SK-N-SH (cell line): ENCODE data around the gene NXPE3. TPM values are rescaled to one million over a fixed set of nuclear protein-coding genes. Genes with fewer than 3 reads are reported as not detected.

Source experiments
- CTCF ChIA-PET: fragments of 300-600, 350-600 bp; formaldehyde crosslinking; extraction: SDS; loops from one replicate; lab custom pipeline; 2021; lab: Yijun Ruan, JAX
- POLR2A ChIA-PET: fragments of 350-600 bp; sonication (Branson Sonifier 250); formaldehyde crosslinking; extraction: SDS; loops from one replicate; lab custom pipeline; 2020; ENCODE audit warnings: antibody characterized with exemption, inconsistent platforms; lab: Yijun Ruan, JAX
- DNase-seq: peaks from one replicate; pipeline ENCODE4 v3.0.0; 2012
- H2AFZ ChIP-seq: fragments of 200-600 bp; sonication (generic); 2 replicates; pipeline ENCODE4 v1.8.1; 2016; ENCODE audit warnings: antibody characterized with exemption, mild to moderate bottlenecking, low read depth
- H3F3A ChIP-seq: fragments of 200-600 bp; sonication (generic); replicated peaks from 2 replicates; pipeline ENCODE3; 2016; ENCODE audit warnings: antibody characterized with exemption, mild to moderate bottlenecking; ENCODE audit not compliant: insufficient read depth
- H3K27ac ChIP-seq, 2 experiments: fragments of 200-500 bp in 1 of 2; fragments of 200-600 bp in 1 of 2; sonication (Bioruptor generic) in 1 of 2; sonication (generic), shearing (Covaris generic) in 1 of 2; 2 replicates each; pipeline versions ENCODE4 v1.5.1 to v1.6.1; 2014 to 2016; ENCODE audit warnings: low read depth in 2 of 2, inconsistent platforms in 1 of 2, low read length in 1 of 2, mild to moderate bottlenecking in 1 of 2, mixed read lengths in 1 of 2
- H3K27me3 ChIP-seq: fragments of 200-600 bp; sonication (generic), shearing (Covaris generic); 2 replicates; pipeline ENCODE4 v1.6.1; 2016; ENCODE audit warnings: mixed run types; ENCODE audit not compliant: insufficient read depth
- H3K36me3 ChIP-seq, 2 experiments: fragments of 200-500 bp in 1 of 2; fragments of 200-600 bp in 1 of 2; sonication (Bioruptor generic) in 1 of 2; sonication (generic) in 1 of 2; replicated peaks in 1 of 2; 2 replicates each; pipeline versions ENCODE3 to v1.5.1; 2014 to 2016; ENCODE audit warnings: low read length in 1 of 2, mild to moderate bottlenecking in 1 of 2; ENCODE audit not compliant: insufficient read depth in 2 of 2, control insufficient read depth in 1 of 2
- H3K4me1 ChIP-seq, 2 experiments: fragments of 200-500 bp in 1 of 2; fragments of 200-600 bp in 1 of 2; sonication (Bioruptor generic) in 1 of 2; sonication (generic), shearing (Covaris generic) in 1 of 2; 2 replicates each; pipeline versions ENCODE4 v1.5.1 to v1.6.1; 2014 to 2016; ENCODE audit warnings: low read depth in 1 of 2, low read length in 1 of 2, mixed run types in 1 of 2; ENCODE audit not compliant: insufficient read depth in 2 of 2, control insufficient read depth in 1 of 2
- H3K4me2 ChIP-seq: fragments of 200-600 bp; sonication (generic), shearing (Covaris generic); 2 replicates; pipeline ENCODE4 v1.6.1; 2017; ENCODE audit warnings: mixed run types
- H3K4me3 ChIP-seq, 2 experiments: fragments of 200-500 bp in 1 of 2; fragments of 200-600 bp in 1 of 2; sonication (Bioruptor generic) in 1 of 2; sonication (generic), shearing (Covaris generic) in 1 of 2; 2 replicates each; pipeline versions ENCODE4 v1.5.1 to v1.8.1; 2014 to 2016; ENCODE audit warnings: low read depth in 2 of 2, inconsistent platforms in 1 of 2, low read length in 1 of 2, mild to moderate bottlenecking in 1 of 2, mixed read lengths in 1 of 2, moderate library complexity in 1 of 2
- H3K79me2 ChIP-seq: fragments of 200-600 bp; sonication (generic); 2 replicates; pipeline ENCODE4 v1.8.1; 2017; ENCODE audit warnings: mild to moderate bottlenecking; ENCODE audit not compliant: insufficient read depth
- H3K9ac ChIP-seq: fragments of 200-600 bp; sonication (generic); 2 replicates; pipeline ENCODE4 v1.6.1; 2017; ENCODE audit warnings: mixed run types
- H3K9me2 ChIP-seq: fragments of 200-600 bp; sonication (generic); 2 replicates; pipeline ENCODE4 v1.6.1; 2017; ENCODE audit warnings: mixed run types
- H3K9me3 ChIP-seq: fragments of 200-600 bp; sonication (generic); 2 replicates; pipeline ENCODE4 v1.6.1; 2017; ENCODE audit warnings: mixed run types, mild to moderate bottlenecking, moderate library complexity
- H4K20me1 ChIP-seq: fragments of 200-600 bp; sonication (generic); 2 replicates; pipeline ENCODE4 v1.6.1; 2017; ENCODE audit warnings: mild to moderate bottlenecking, mixed run types; ENCODE audit not compliant: insufficient read depth
- CHD2 ChIP-seq: fragments of 150-350 bp; IDR thresholded peaks from 2 replicates; pipeline ENCODE4 v1.6.1; 2018; ENCODE audit warnings: low read length; ENCODE audit not compliant: partially characterized antibody
- EP300 ChIP-seq, 2 experiments: IDR thresholded peaks; 2 replicates each; pipeline versions ENCODE4 v1.4.0 to v1.6.1; 2012; ENCODE audit warnings: borderline replicate concordance in 1 of 2, low read depth in 1 of 2, low read length in 1 of 2
- EZH2phosphoT487 ChIP-seq: fragments of 200-600 bp; sonication (generic); IDR thresholded peaks from 2 replicates; pipeline ENCODE4 v1.6.1; 2017; ENCODE audit warnings: low read depth, mixed run types, mild to moderate bottlenecking, antibody characterized with exemption, moderate library complexity, borderline replicate concordance
- FOXJ3 ChIP-seq: sonication (generic); formaldehyde crosslinking; IDR thresholded peaks from 2 replicates; pipeline ENCODE4 v1.5.1; 2020; ENCODE audit warnings: mild to moderate bottlenecking, missing genetic modification reagents
- IRF3 ChIP-seq: fragments of 150-350 bp; IDR thresholded peaks from 2 replicates; pipeline ENCODE4 v1.6.1; 2016; ENCODE audit warnings: mild to moderate bottlenecking, low read depth, low read length
- NRF1 ChIP-seq: IDR thresholded peaks from 2 replicates; pipeline ENCODE4 v1.6.1; 2012; ENCODE audit warnings: low read depth, mild to moderate bottlenecking, low read length
- PBX3 ChIP-seq: IDR thresholded peaks from 2 replicates; pipeline ENCODE4; 2012
- SIN3A ChIP-seq: IDR thresholded peaks from 2 replicates; pipeline ENCODE4 v1.6.1; 2012; ENCODE audit warnings: low read depth, mild to moderate bottlenecking, low read length, moderate library complexity, borderline replicate concordance
- SMC3 ChIP-seq: IDR thresholded peaks from 2 replicates; pipeline ENCODE4 v1.6.1; 2012; ENCODE audit warnings: low read depth, low read length, improper control_type of control experiment
- TCF12 ChIP-seq: IDR thresholded peaks from 2 replicates; pipeline ENCODE4 v1.4.0; 2012
- USF2 ChIP-seq: fragments of 150-350 bp; IDR thresholded peaks from 2 replicates; pipeline ENCODE4 v1.6.1; 2017; ENCODE audit warnings: antibody characterized with exemption, low read length, low read depth, borderline replicate concordance
- YY1 ChIP-seq: IDR thresholded peaks from 2 replicates; pipeline ENCODE4 v1.4.0; 2012; ENCODE audit warnings: low read depth, mild to moderate bottlenecking
- ZBTB33 ChIP-seq: IDR thresholded peaks from 2 replicates; pipeline ENCODE4 v1.4.0; 2012; ENCODE audit warnings: low read depth, borderline replicate concordance
- WGBS: methylation state at CpG from one replicate; pipeline ENCODE4 v1.1.6; 2017; ENCODE audit warnings: low lambda C conversion rate; 5-methylcytosine and 5-hydroxymethylcytosine counted together
- polyA plus RNA-seq, 3 experiments: library from polyadenylated mRNA; depleted of rRNA; stranded (reverse); fragments of >200 nt; gene quantifications; 2 replicates each; pipeline ENCODE4 v1.2.3, GENCODE V29; 2012

NXPE3 gene
- polyA plus RNA-seq, 1 of the 3 experiments (the other 2 are of a cell fraction): 21.3 TPM

GRCh38 chr3:101821503-101821902 lies 42.5 kb downstream of the NXPE3 start:
- POLR2A ChIA-PET: no interaction called here
- H2AFZ ChIP-seq: no peak overlapping the region
- no peak overlapping the region for H3K4me2 ChIP-seq
- H4K20me1 ChIP-seq: no peaks in the 10 kb centered on the region
- H3K27ac ChIP-seq: no peak overlapping the region
- peaks cover 7% of the 10 kb centered on the region for H3F3A ChIP-seq
- 100% methylated on average over 8 of the region's 19 CpGs for WGBS
- TF ChIP-seq IRF3 (no peak), CHD2 (no peak), PBX3 (no peak), FOXJ3 (CRISPR knock-in tag) (no peak), EP300 (IDR thresholded peaks at IDR 0.05; ENCODE audit: borderline replicate concordance in 1 of 2, low read depth in 1 of 2, low read length in 1 of 2) (no peak), NRF1 (no peak), TCF12 (no peak), USF2 (no peak), SMC3 (no peak), YY1 (no peak), ZBTB33 (no peak), EZH2phosphoT487 (no peak), SIN3A (no peak)
- CTCF ChIA-PET: interaction anchor here (0.6 to 2.3 kb wide), 7 partner anchors 7 to 404 kb away, joined by 3 to 10 read pairs (median 5); partner anchors contain the start of gene NFKBIZ
- H3K4me3 ChIP-seq: no peak overlapping the region
- DNase-seq: no peak
- H3K4me1 ChIP-seq: peaks cover 2 to 16% of the 10 kb centered on the region in 2 experiments; a peak in 3 of 4 replicates
- H3K9me3 ChIP-seq: no peaks in the 10 kb centered on the region
- no peaks in the 10 kb centered on the region for H3K9me2 ChIP-seq
- H3K9ac ChIP-seq: no peak overlapping the region
- H3K27me3 ChIP-seq: no peaks in the 10 kb centered on the region
- no peaks in the 10 kb centered on the region for H3K79me2 ChIP-seq
- H3K36me3 ChIP-seq: peaks cover 31 to 34% of the 10 kb centered on the region in 2 experiments
